ENCODE measurements around the gene MACF1. TPM values are rescaled to one million over a fixed set of nuclear protein-coding genes. Genes with fewer than 3 reads are reported as not detected.
A peak's percentile ranks its signal among the peaks of the same experiment; 100 is the strongest.
"Not testable (repeated sequence)": the region's sequence is repeated elsewhere in the genome, so short reads cannot be mapped to it uniquely, and the experiment has no call there.

Gene MACF1
- total and polyA plus RNA-seq, 8 donors: 358 to 484 (median 440) TPM

DNA sequence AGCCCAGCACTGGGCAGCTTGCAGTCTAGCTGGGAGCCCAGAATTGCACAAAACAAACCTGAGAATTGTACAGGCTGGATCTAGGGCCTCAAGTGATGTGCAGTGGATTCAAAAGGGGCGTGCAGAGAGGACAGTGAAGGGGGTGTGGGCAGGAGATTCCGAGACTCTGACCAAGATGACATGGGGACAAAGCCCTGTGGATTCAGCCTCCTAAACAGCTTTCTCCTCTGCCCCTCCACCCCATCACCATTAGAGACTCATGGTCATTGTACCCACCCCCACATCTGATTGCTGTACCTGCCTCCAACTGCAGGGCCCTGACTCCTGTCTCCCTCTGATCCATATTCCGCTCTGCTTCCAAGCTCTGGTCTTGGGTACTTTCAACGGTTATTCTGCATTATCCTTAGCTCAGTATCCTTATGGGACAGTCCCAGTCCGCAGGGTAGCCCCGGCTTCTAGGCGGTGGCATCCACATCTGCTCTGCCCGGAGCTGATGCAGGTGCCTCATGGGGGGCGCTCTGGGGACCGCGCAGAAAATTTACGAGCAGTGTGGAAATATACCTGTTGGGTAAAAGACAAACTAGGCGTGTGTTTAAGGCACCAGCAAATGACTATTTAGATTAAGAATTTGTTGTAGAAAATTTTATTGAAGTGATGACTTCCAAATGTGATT, 285.2 kb downstream of the MACF1 start:
- DNase-seq: no peak
- TF ChIP-seq, protein P1, sequence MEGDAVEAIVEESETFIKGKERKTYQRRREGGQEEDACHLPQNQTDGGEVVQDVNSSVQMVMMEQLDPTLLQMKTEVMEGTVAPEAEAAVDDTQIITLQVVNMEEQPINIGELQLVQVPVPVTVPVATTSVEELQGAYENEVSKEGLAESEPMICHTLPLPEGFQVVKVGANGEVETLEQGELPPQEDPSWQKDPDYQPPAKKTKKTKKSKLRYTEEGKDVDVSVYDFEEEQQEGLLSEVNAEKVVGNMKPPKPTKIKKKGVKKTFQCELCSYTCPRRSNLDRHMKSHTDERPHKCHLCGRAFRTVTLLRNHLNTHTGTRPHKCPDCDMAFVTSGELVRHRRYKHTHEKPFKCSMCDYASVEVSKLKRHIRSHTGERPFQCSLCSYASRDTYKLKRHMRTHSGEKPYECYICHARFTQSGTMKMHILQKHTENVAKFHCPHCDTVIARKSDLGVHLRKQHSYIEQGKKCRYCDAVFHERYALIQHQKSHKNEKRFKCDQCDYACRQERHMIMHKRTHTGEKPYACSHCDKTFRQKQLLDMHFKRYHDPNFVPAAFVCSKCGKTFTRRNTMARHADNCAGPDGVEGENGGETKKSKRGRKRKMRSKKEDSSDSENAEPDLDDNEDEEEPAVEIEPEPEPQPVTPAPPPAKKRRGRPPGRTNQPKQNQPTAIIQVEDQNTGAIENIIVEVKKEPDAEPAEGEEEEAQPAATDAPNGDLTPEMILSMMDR (IDR thresholded peaks at IDR 0.05): no peak
- Histone ChIP-seq H3K27ac (no peak overlapping the region), H3K27me3 (peaks cover 9 to 52% of the 10 kb centered on the region in 2 donors), H3K9me3 (no peaks in the 10 kb centered on the region), H3K36me3 (peaks cover 0 to 33% of the 10 kb centered on the region in 2 donors), H3K4me1 (peaks cover 5 to 22% of the 10 kb centered on the region in 2 donors), H3K4me3 (no peak overlapping the region)
- intact Hi-C loops (cut with DNase I): no loop called here
- no peak for ATAC-seq

DNA sequence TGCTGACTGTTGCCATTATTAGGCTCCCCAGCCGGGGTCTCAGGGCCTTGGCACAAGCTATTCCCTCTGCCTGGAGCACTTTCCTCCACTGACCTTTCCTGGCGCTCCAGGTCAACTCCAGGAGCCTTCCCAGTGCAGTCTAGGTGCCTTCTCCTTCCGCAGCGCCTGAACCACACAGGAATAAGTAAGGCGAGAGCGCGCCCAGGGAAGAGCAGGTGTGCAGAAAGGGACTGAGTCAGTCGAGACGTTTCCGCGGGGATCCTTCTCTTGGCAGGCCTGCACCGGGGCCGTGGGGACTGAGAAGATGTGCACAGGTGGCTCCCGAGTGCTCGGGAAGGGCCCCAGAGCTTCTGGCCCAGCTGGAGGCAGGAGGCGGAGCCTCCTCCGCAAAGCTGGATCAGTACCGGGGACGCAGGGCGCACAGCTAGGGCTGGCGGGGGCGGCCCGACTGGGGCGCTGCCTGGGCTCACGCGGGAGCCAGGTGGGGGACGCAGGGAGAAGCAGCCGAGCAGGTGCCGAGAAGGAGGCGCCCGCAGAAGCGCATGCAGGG, 286.2 kb downstream of the MACF1 start:
- DNase-seq: peak in 1 of 4 donors; percentile 83
- TF ChIP-seq, protein P1 (IDR thresholded peaks at IDR 0.05): no peak
- H3K9me3 ChIP-seq: no peaks in the 10 kb centered on the region
- intact Hi-C loops (cut with DNase I): no loop called here
- H3K4me3 ChIP-seq: peak overlapping the region; percentile 41 to 53
- peaks cover 0 to 23% of the 10 kb centered on the region in 2 donors for H3K36me3 ChIP-seq
- H3K4me1 ChIP-seq: peaks cover 5 to 22% of the 10 kb centered on the region in 2 donors
- H3K27me3 ChIP-seq: peaks cover 9 to 55% of the 10 kb centered on the region in 2 donors
- H3K27ac ChIP-seq: no peak overlapping the region
- ATAC-seq: peak; percentile 21

DNA sequence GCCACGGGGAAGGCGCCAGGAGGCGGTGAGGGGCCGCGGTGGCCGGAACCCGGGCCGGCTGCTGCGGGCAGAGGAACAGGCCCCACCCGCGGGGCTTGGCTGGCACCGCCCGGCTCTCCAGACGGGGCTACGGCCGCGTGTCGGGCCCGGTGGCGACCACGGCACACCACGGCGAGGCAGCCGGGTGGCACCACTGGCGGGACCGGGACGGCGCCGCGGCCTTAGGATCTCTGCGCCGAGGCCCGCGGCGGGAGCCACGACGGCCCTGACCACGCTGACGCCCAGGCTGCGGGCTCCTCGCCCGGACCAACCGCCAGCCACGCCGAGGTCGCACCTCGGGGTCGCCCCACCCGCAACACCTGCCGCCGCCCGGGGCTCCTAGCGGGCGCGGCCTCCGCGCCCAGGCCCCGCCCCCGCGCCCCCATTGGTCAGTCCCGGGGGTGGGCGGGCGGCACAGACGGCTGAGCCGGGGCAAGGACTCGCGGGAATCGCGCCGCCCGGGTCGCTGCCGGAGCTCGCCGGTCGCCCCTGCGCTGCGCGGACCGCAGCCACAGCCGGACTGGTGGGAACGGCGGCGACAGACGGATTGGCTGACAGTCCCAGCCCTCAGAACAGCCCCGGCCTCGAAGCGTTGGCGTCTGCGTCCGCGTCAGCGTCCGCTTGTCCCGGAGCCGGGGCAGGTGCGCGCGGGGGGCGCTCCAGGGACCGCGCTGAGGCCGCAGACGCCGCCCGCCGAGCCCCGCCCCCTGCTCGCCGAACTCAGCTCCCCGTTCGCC, 286.8 kb downstream of the MACF1 start, which contains the start of gene BMP8A:
Gene BMP8A (plus strand): TSS at position 491 of the 776 bp plus-strand sequence. CDS start 356 bp downstream, outside the sequence.
- ATAC-seq (peak; percentile 95), DNase-seq (peak in 3 of 4 donors; percentile 48 to 91 (median 65))
- peak within 1 kb of the TSS; percentile 41 to 53 for H3K4me3 ChIP-seq
- H3K36me3 ChIP-seq: peaks cover 0 to 16% of the 10 kb centered on the region in 2 donors
- TF ChIP-seq, protein P1 (IDR thresholded peaks at IDR 0.05): no peak
- H3K9me3 ChIP-seq: no peaks in the 10 kb centered on the region
- peaks cover 9 to 55% of the 10 kb centered on the region in 2 donors for H3K27me3 ChIP-seq
- no peak within 1 kb of the TSS for H3K27ac ChIP-seq
- intact Hi-C loops (cut with DNase I): no loop called here
- peaks cover 5 to 22% of the 10 kb centered on the region in 2 donors for H3K4me1 ChIP-seq

DNA sequence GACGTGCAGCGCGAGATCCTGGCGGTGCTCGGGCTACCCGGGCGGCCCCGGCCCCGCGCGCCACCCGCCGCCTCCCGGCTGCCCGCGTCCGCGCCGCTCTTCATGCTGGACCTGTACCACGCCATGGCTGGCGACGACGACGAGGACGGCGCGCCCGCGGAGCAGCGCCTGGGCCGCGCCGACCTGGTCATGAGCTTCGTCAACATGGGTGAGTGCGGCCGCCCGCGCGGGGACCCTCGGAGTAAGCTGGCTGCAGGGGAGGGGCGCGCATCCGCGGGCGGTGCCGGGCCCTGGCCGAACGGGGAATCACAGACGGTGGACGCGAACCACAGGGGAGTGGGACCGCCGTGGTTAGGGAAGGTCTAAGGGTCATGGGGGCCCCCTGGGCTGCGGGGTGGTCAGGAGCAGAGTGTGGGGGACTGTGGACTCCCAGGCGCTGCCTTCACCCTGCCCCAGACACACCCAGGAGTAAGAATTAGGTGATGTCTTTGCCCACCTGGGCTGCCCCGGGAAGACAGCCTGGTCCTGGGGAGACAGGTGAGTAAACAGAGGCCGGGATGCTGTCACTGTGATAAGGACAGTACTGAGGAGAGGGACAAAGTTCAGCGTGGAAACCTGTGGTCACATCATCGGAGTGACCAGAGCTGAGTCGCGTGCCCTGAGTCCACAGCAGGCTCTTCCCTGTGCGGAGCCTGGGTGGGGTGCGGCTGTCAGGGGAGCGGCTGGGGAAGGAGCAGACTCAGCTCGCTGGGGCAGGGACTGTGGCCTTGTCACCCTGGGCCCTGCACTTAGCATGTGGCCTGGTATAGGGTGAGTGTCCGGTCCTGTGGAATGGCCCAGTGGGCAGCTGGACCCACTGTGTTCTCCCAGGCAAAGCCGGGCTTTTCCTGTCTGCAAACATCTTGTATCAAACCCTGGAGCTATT, 287.9 kb downstream of the MACF1 start:
- DNase-seq: peak in 1 of 4 donors; percentile 74
- H3K36me3 ChIP-seq; H3K4me3 ChIP-seq; H3K27ac ChIP-seq; H3K9me3 ChIP-seq; ATAC-seq; intact Hi-C loops (cut with DNase I): not testable (repeated sequence)
- Histone ChIP-seq H3K27me3 (peaks cover 9 to 55% of the 10 kb centered on the region in 2 donors), H3K4me1 (peaks cover 5 to 22% of the 10 kb centered on the region in 2 donors)

DNA sequence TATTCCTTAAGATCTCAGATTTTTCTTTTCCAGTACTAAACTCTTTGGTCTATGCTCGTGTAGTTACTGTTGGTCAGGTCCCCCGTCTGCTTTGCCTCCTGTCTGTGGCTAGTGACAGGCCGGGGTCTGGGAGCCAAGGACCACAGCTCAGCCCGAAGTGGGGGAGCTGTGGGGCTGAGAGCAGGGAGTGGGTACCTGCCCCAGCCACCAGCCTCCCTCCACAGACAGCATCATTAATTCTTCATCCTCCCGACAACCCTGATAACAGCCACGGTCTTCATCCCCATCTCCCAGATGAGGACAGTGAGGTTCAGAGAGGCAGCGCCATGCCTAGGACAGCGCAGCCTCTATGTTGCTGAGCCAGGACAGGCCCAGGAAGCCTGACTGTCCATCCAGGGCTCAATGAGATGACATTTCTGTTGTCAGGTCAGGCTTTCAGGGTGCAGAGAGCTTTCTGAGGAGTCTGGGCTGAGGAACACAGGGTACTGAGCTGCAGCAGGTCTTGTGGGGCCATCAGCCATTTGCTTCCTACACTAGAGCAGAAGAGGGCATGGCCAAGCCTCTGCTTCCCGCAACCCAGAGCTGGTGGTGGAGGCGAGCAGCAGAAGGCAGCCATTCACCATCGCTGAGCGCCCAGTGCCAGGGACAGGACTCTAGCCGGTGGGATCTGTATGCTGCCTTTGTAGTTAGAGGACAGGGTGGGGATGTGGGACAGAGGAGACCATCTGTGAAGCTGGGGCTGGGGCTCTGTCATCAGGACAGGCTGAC, 288.7 kb downstream of the MACF1 start:
- peaks cover 9 to 55% of the 10 kb centered on the region in 2 donors for H3K27me3 ChIP-seq
- H3K36me3 ChIP-seq; DNase-seq; ATAC-seq; H3K9me3 ChIP-seq; H3K27ac ChIP-seq; H3K4me3 ChIP-seq; intact Hi-C loops (cut with DNase I): not testable (repeated sequence)
- peaks cover 5 to 22% of the 10 kb centered on the region in 2 donors for H3K4me1 ChIP-seq

Measured in left lung (tissue), 10 donors.